ENCODE results near the gene BRIP1.
A peak's percentile ranks its signal among the peaks of the same experiment; 100 is the strongest.

Gene BRIP1

GRCh38 chr17:61817452-61817851 lies 45.9 kb downstream of the BRIP1 start:
- Mint-ChIP-seq H3K9me3 (no peaks in the 10 kb centered on the region), H3K27ac (no peak overlapping the region), H3K4me1 (ENCODE audit: low read depth in 2 of 2) (no peaks in the 10 kb centered on the region), H3K4me3 (no peak overlapping the region), H3K36me3 (ENCODE audit: insufficient read depth) (no peaks in the 10 kb centered on the region), H3K27me3 (no peaks in the 10 kb centered on the region)
- DNase-seq (no peak), ATAC-seq (replicated peaks) (no peak)

GRCh38 chr17:61816538-61816937 lies 46.8 kb downstream of the BRIP1 start:
- no peaks in the 10 kb centered on the region for H3K9me3 Mint-ChIP-seq
- no peaks in the 10 kb centered on the region for H3K36me3 Mint-ChIP-seq (ENCODE audit: insufficient read depth)
- H3K4me3 Mint-ChIP-seq: no peak overlapping the region
- H3K4me1 Mint-ChIP-seq (ENCODE audit: low read depth in 2 of 2): no peaks in the 10 kb centered on the region
- H3K27me3 Mint-ChIP-seq: no peaks in the 10 kb centered on the region
- peak overlapping the region in 1 of 2 donors; percentile 25 for H3K27ac Mint-ChIP-seq
- no peak for ATAC-seq (replicated peaks)
- DNase-seq: no peak

GRCh38 chr17:61815863-61816503 lies 47.3 kb downstream of the BRIP1 start:
- Mint-ChIP-seq H3K36me3 (ENCODE audit: insufficient read depth) (no peaks in the 10 kb centered on the region), H3K4me3 (no peak overlapping the region), H3K27ac (peak overlapping the region in 1 of 2 donors; percentile 25), H3K4me1 (ENCODE audit: low read depth in 2 of 2) (no peaks in the 10 kb centered on the region), H3K9me3 (no peaks in the 10 kb centered on the region), H3K27me3 (no peaks in the 10 kb centered on the region)
- ATAC-seq (replicated peaks) (no peak), DNase-seq (no peak)

- Mint-ChIP-seq H3K4me1 (ENCODE audit: low read depth in 2 of 2) (no peaks in the 10 kb centered on the region), H3K36me3 (ENCODE audit: insufficient read depth) (no peaks in the 10 kb centered on the region), H3K4me3 (no peak overlapping the region), H3K27ac (no peak overlapping the region), H3K9me3 (no peaks in the 10 kb centered on the region), H3K27me3 (no peaks in the 10 kb centered on the region)
- DNase-seq: no peak
- no peak for ATAC-seq (replicated peaks)
Measured at GRCh38 chr17:61814485-61814884, 48.8 kb downstream of the BRIP1 start.

DNA sequence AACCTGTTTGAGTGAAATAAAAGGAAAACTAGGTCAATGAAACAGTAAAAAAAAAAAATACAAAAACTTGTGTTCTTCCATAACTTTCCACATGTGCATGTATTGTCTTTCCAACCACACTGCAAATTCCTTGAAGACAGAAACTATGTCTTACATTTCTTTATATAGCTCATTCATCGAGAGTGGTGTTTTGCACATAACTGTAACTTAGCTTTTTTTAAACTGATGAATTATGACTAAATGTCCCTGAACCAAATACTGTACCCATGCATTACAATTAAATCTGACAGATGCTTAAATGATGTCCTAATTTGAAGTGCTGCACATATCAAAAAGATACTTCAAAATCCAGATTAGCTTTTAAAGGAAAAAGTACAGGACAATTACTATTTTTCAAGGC lies 50.1 kb downstream of the BRIP1 start:
- ATAC-seq (replicated peaks): no peak
- Mint-ChIP-seq H3K4me3 (no peak overlapping the region), H3K27ac (no peak overlapping the region), H3K4me1 (ENCODE audit: low read depth in 2 of 2) (no peaks in the 10 kb centered on the region), H3K36me3 (ENCODE audit: insufficient read depth) (no peaks in the 10 kb centered on the region), H3K9me3 (no peaks in the 10 kb centered on the region), H3K27me3 (no peaks in the 10 kb centered on the region)
- no peak for DNase-seq

- no peak for DNase-seq
- Mint-ChIP-seq H3K4me3 (no peak overlapping the region), H3K27ac (no peak overlapping the region), H3K27me3 (no peaks in the 10 kb centered on the region), H3K36me3 (ENCODE audit: insufficient read depth) (no peaks in the 10 kb centered on the region), H3K9me3 (no peaks in the 10 kb centered on the region), H3K4me1 (ENCODE audit: low read depth in 2 of 2) (no peaks in the 10 kb centered on the region)
- ATAC-seq (replicated peaks): no peak
Measured at GRCh38 chr17:61812747-61813146, 50.6 kb downstream of the BRIP1 start.

DNA sequence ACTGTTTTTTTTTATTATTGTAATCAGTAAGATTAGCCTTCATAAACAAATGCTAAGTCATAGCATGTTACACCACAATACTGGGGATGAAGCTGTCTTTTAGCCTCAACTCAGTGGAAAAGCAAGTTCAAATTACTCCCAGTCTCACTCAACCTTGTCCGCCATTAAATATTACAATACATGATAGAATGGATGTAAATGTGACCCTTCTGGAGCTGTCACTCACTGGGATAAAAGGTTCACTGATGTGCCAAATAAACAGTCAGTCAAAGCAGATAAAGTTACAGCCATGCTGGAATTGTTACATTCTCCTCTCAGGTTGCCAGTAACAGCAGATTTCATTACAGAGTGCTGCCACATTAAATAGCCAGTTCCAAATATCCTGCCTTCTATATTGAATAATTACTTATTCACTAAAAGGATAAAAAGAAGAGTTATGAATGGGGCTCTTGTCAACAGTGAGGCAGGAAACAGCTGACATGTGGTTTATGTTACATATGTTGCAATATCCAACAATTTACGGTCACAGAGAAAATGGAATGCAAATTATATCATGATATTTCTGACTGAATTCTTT lies 53.4 kb downstream of the BRIP1 start:
- no peaks in the 10 kb centered on the region for H3K36me3 Mint-ChIP-seq (ENCODE audit: insufficient read depth)
- no peak overlapping the region for H3K4me3 Mint-ChIP-seq
- no peaks in the 10 kb centered on the region for H3K27me3 Mint-ChIP-seq
- no peak overlapping the region for H3K27ac Mint-ChIP-seq
- no peaks in the 10 kb centered on the region for H3K9me3 Mint-ChIP-seq
- no peak for ATAC-seq (replicated peaks)
- DNase-seq: no peak
- peaks cover 3 to 4% of the 10 kb centered on the region in 2 donors for H3K4me1 Mint-ChIP-seq (ENCODE audit: low read depth in 2 of 2)

DNA sequence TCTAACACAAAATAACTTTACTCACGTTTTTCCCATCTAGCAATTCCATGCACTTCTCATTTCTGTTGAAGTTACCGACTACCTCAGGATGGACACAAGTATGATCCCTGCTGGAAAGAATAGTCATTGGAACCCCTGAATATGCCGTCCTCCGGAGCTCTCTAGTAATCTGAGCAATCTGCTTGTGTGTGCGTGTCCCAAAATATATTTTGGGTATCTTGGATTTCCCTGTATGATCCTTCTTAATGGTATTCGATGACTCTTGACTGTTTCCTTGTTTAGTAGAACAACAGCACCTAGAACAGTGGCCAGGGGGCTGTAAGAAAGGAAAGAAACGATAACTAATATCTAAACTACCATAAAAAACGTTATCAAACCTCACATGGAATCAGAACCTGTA lies 54.9 kb downstream of the BRIP1 start:
- H3K9me3 Mint-ChIP-seq: no peaks in the 10 kb centered on the region
- H3K27me3 Mint-ChIP-seq: no peaks in the 10 kb centered on the region
- peaks cover 3 to 4% of the 10 kb centered on the region in 2 donors for H3K4me1 Mint-ChIP-seq (ENCODE audit: low read depth in 2 of 2)
- no peak for DNase-seq
- H3K36me3 Mint-ChIP-seq (ENCODE audit: insufficient read depth): no peaks in the 10 kb centered on the region
- ATAC-seq (replicated peaks): no peak
- H3K27ac Mint-ChIP-seq: no peak overlapping the region
- no peak overlapping the region for H3K4me3 Mint-ChIP-seq

DNA sequence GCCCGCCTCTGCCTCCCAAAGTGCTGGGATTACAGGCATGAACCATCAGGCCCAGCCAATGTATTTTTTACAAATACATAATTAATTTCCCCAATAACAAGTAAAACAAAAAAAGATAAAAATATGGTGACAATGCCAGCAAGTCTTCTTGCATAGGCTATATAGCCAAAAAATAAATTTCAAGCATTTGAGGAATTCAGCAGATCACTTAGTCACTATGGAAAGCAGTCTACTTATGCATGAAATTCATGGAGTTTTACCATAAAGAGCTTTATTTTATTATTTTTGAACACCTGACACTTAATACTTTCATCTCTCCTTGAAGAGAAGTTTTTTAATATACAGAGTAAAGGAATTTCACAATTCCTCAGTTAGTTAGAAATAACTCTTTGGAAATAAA lies 56.4 kb downstream of the BRIP1 start:
- Mint-ChIP-seq H3K4me3 (peak overlapping the region in 1 of 2 donors; percentile 18), H3K4me1 (ENCODE audit: low read depth in 2 of 2) (peaks cover 3 to 4% of the 10 kb centered on the region in 2 donors), H3K36me3 (ENCODE audit: insufficient read depth) (no peaks in the 10 kb centered on the region), H3K27ac (peak overlapping the region in 1 of 2 donors; percentile 38), H3K27me3 (no peaks in the 10 kb centered on the region), H3K9me3 (no peaks in the 10 kb centered on the region)
- no peak for ATAC-seq (replicated peaks)
- DNase-seq: no peak

DNA sequence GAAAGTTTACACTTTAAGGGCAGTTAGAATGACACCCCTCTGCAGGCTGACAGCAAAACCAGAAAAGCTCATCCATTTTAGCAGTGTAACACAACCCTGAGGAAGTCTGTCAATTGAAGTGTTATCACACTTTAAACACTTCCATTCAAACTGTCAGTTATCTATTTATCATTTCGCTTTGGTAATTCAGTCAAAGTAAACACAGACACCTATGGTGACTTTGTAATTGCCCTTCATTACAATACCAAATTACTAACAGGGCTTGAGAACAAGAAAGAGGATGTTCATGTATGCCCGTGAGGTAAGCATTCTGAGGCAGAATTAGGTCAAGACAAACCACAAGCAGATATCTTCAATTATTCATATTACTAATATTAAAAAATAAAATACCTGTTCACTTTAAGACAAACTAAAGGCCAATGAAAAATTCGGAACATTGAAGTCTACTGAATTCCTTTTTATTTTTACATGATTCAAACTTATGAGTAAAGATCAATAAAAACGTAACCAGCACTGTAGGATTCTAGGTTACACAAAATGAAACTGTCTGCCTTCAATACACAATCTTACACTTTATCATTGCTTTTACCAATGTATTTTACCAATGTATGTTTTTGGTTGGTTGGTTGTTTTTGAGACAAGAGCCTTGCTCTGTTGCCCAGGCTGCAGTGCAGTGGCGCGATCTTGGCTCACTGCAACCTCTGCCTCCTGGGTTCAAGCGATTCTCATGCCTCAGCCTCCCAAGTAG lies 57.1 kb downstream of the BRIP1 start:
- Mint-ChIP-seq H3K4me3 (peak overlapping the region in 1 of 2 donors; percentile 25), H3K4me1 (ENCODE audit: low read depth in 2 of 2) (peaks cover 3 to 4% of the 10 kb centered on the region in 2 donors), H3K27ac (peak overlapping the region in 1 of 2 donors; percentile 38), H3K27me3 (no peaks in the 10 kb centered on the region), H3K36me3 (ENCODE audit: insufficient read depth) (no peaks in the 10 kb centered on the region), H3K9me3 (no peaks in the 10 kb centered on the region)
- DNase-seq: no peak
- ATAC-seq (replicated peaks): peak; percentile 85

- no peaks in the 10 kb centered on the region for H3K27me3 Mint-ChIP-seq
- no peak for ATAC-seq (replicated peaks)
- H3K4me1 Mint-ChIP-seq (ENCODE audit: low read depth in 2 of 2): peaks cover 3 to 4% of the 10 kb centered on the region in 2 donors
- no peak for DNase-seq
- no peaks in the 10 kb centered on the region for H3K36me3 Mint-ChIP-seq (ENCODE audit: insufficient read depth)
- peak overlapping the region in 1 of 2 donors; percentile 38 for H3K27ac Mint-ChIP-seq
- H3K9me3 Mint-ChIP-seq: no peaks in the 10 kb centered on the region
- H3K4me3 Mint-ChIP-seq: no peak overlapping the region
Measured at GRCh38 chr17:61805399-61805798, 57.9 kb downstream of the BRIP1 start.

- DNase-seq: no peak
- no peaks in the 10 kb centered on the region for H3K36me3 Mint-ChIP-seq (ENCODE audit: insufficient read depth)
- H3K4me3 Mint-ChIP-seq: no peak overlapping the region
- ATAC-seq (replicated peaks): no peak
- no peak overlapping the region for H3K27ac Mint-ChIP-seq
- H3K9me3 Mint-ChIP-seq: no peaks in the 10 kb centered on the region
- no peaks in the 10 kb centered on the region for H3K27me3 Mint-ChIP-seq
- H3K4me1 Mint-ChIP-seq (ENCODE audit: low read depth in 2 of 2): peaks cover 3 to 4% of the 10 kb centered on the region in 2 donors
Measured at GRCh38 chr17:61803796-61804195, 59.5 kb downstream of the BRIP1 start.

GRCh38 chr17:61803216-61803615 lies 60.1 kb downstream of the BRIP1 start:
- no peaks in the 10 kb centered on the region for H3K27me3 Mint-ChIP-seq

More at GRCh38 chr17:61803216-61803615, 60.1 kb downstream of the BRIP1 start:
- Mint-ChIP-seq H3K9me3 (no peaks in the 10 kb centered on the region), H3K4me3 (no peak overlapping the region), H3K4me1 (ENCODE audit: low read depth in 2 of 2) (peaks cover 3 to 4% of the 10 kb centered on the region in 2 donors), H3K27ac (no peak overlapping the region), H3K36me3 (ENCODE audit: insufficient read depth) (no peaks in the 10 kb centered on the region)
- DNase-seq: no peak
- no peak for ATAC-seq (replicated peaks)
